HG03095 (cell line): ENCODE data around the gene RAB38.
A peak's percentile ranks its signal among the peaks of the same experiment; 100 is the strongest.

Experiments
- ATAC-seq: cut with Tn5 transposase; IDR thresholded peaks from one replicate; pipeline ENCODE4 v1.9.1; 2021; ENCODE audit warnings: moderate library complexity; ENCODE audit not compliant: unreplicated experiment

RAB38 gene

GRCh38 chr11:88104408-88104807, 70.8 kb downstream of the RAB38 start:
- ATAC-seq = no peak

GRCh38 chr11:88103337-88104206, 71.7 kb downstream of the RAB38 start:
- peak; percentile 93 for ATAC-seq

GRCh38 chr11:88102598-88102934, 72.7 kb downstream of the RAB38 start:
- no peak for ATAC-seq

- no peak for ATAC-seq
These were observed 73.2 kb downstream of the RAB38 start for GRCh38 chr11:88101881-88102597.

- ATAC-seq = no peak
These were observed 75.1 kb downstream of the RAB38 start for GRCh38 chr11:88100151-88100550.

GRCh38 chr11:88098289-88098688, 77.0 kb downstream of the RAB38 start:
- no peak for ATAC-seq

GRCh38 chr11:88089134-88089533, 86.1 kb downstream of the RAB38 start:
- no peak for ATAC-seq

GRCh38 chr11:88087337-88087736, 87.9 kb downstream of the RAB38 start:
- no peak for ATAC-seq

GRCh38 chr11:88086297-88086696, 88.9 kb downstream of the RAB38 start:
- no peak for ATAC-seq

- no peak for ATAC-seq
These were observed 104.8 kb downstream of the RAB38 start for GRCh38 chr11:88070437-88070836.

GRCh38 chr11:88068848-88069554, 106.2 kb downstream of the RAB38 start:
- ATAC-seq = no peak

- ATAC-seq = no peak
These were observed 109.2 kb downstream of the RAB38 start for GRCh38 chr11:88066090-88066489.

GRCh38 chr11:88064097-88064705, 111.0 kb downstream of the RAB38 start:
- no peak for ATAC-seq
